ENCODE measurements around the gene HIPK1.
"Not testable (repeated sequence)": the region's sequence is repeated elsewhere in the genome, so short reads cannot be mapped to it uniquely, and the experiment has no call there.

Gene HIPK1

GRCh38 chr1:114011796-114012195, 82.7 kb downstream of the HIPK1 start:
- DNase-seq (ENCODE audit: low read depth): no peak

- no peak for DNase-seq (ENCODE audit: low read depth)
Measured at GRCh38 chr1:114015075-114015474, 86.0 kb downstream of the HIPK1 start.

- not testable (repeated sequence) for DNase-seq (ENCODE audit: low read depth)
Measured at GRCh38 chr1:114019724-114020123, 90.6 kb downstream of the HIPK1 start.

DNA sequence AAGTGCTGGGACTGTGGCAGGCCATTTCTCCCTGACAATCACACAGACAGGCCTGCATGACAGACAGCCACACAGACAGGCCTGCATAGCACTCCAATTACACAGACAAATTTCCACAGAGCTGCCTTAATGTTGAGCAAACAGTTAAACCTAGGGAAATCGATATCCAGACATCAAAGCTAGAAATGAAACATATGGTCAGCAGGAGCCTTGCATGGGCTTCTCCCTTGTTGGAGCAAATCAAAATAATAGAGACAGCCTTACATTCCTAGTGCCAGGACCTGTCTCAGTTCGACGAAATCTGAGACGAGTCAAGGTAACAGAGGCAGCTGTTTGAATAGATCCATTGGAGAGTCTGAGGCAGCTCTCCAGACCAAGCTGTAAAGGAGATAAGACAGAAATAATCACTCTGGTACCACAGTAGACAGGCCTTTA, 92.6 kb downstream of the HIPK1 start:
- DNase-seq (ENCODE audit: low read depth): no peak

DNA sequence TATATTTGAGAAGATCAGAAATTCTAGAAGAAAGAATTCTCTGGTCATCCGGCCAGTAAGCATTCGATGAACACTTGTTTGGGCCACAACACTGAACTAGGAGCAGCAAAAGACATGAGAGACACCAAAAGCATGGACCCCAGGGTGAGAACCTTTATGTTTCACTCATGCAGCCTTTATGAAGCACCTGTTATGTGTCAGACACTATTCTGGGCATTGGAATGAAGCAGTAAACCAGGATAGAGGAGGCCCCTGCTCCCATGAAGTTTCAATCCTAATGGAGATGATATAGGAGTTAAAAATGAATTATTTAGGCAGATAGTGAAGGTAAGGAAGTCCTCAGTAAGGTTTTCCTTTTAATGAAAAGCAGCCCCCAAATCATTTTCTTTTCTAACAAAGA, 93.8 kb downstream of the HIPK1 start:
- no peak for DNase-seq (ENCODE audit: low read depth)

GRCh38 chr1:114023377-114023776, 94.3 kb downstream of the HIPK1 start:
- DNase-seq (ENCODE audit: low read depth): no peak

GRCh38 chr1:114024049-114024448, 94.9 kb downstream of the HIPK1 start:
- no peak for DNase-seq (ENCODE audit: low read depth)

DNA sequence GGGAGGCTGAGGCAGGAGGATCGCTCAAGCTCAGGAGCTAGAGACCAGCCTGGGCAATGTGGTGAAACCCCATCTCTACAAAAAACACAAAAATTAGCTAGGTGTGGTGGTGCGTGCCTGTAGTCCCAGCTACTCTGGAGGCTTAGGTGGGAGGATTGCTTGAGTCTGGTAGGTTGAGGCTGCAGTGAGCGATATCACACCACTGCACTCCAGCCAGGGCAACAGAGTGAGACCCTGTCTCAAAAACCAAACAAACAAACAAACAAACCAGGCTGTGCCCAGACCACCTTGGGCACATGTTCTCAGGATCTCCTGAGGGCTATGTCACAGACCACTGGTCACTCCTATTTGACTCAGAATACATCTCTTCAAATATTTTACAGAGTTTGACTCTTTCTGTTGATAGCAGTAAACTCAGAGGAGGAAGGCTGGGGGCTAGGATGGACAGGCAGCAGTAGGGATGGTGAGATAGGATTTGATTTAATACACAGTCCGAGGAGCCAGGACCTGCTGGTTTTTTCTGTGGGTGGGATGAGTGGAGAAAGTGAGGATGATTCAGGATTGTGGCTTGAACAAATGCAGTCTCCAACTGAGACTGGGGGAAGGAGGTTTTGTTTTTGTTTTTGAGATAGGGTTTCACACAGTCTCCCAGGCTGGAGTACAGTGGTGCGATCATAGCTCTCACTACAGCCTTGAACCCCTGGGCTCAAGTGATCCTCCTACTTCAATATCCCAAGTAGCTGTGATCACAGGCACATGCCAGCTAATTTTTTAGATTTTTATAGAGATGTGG, 96.7 kb downstream of the HIPK1 start:
- no peak for DNase-seq (ENCODE audit: low read depth)

DNA sequence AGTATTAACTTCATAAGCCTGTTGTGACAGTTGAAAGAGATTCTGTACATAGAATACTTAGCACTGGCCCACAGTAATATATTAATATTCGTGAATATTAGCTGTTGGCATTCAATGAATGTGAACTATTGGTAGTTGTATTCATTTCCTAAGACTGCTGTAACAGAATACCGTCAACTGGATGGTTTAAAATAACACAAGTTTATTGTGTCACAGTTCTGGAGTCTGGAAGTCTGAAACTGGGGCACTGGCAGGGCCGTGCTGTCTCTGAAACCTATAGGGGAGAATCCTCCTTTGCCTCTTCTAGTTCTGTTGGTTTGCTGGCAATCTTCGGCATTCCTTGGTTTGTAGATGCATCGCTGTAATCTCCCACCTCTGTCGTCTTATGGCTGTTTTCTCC, 97.7 kb downstream of the HIPK1 start:
- DNase-seq (ENCODE audit: low read depth): no peak

Data from HS-5 (cell line).